Measurements from ENCODE around the gene KIAA1671. TPM values are rescaled to one million over a fixed set of nuclear protein-coding genes. Genes with fewer than 3 reads are reported as not detected.

The KIAA1671 gene
- total RNA-seq, 2 experiments from 2014 or later: 9.4 to 10.6 TPM

DNA sequence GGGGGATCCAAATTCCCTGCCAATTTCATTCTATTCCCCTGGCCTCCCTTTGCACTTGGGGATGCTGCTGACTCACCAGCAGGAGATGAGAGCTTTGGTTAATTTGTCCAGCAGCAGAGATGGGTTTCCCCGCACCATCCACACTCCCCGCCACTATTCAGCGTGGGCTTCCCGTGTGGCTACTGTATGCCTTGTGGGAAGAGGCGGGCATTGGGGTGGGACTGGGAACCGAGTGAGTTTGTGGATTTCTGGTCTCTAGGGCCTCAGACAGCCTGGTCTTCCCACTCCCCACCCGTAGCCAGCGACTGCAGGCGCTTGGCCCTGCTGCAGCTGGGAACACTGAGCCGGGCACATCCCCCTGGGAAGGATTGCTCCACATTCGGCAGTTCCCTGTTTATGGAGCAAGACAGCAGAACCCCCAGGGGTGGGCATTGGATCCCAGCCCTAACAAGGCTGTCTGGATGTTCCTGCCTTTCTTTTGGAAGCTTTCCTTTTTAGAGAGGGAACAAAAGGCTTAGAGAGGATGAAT lies 23.4 kb downstream of the KIAA1671 start:
- POLR2A ChIA-PET: no interaction called here
- CTCF ChIA-PET: interaction anchor here (0.6 kb wide), 1 partner anchor 36 kb away, joined by 3 read pairs; no protein-coding TSS in a partner anchor

DNA sequence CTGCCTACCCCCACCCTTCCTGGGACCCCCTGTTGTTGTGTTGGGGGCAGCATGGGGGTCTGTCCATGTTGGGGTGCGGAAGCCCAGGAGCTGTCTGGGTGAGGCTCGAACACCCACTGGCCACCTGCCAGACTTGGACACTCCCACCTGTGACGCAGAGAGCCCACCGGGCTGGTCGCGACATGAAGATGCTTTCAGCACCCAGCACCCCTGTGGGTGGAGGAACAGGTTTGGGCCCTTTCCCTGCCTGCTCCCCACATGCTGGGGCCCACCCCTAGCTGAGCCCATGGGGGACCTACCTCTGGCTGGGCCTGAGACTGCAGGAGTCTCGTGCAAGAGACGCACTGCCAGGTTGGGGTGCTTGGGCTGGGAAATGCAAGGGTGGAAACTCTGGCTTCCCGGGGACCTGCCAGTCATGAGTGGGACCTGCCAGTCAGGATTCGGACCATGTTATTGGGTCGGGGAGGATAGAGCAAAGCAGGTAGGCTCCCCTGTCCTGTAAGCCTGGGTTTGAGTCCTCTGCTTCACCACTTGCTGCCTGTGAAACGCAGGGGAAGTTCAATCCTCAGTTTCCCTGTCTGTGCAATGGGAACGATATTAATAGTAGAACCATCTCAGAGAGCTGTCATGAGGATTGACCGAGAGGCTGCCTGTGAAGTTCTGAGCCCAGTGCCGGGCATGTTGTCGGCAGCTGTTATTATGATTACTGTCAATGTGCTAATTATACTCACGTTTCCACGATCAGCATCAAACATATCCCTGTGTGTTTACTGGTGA lies 24.1 kb downstream of the KIAA1671 start:
- ChIA-PET CTCF (interaction anchor here (0.6 kb wide), 1 partner anchor 37 kb away, joined by 3 read pairs; no protein-coding TSS in a partner anchor), POLR2A (no interaction called here)

DNA sequence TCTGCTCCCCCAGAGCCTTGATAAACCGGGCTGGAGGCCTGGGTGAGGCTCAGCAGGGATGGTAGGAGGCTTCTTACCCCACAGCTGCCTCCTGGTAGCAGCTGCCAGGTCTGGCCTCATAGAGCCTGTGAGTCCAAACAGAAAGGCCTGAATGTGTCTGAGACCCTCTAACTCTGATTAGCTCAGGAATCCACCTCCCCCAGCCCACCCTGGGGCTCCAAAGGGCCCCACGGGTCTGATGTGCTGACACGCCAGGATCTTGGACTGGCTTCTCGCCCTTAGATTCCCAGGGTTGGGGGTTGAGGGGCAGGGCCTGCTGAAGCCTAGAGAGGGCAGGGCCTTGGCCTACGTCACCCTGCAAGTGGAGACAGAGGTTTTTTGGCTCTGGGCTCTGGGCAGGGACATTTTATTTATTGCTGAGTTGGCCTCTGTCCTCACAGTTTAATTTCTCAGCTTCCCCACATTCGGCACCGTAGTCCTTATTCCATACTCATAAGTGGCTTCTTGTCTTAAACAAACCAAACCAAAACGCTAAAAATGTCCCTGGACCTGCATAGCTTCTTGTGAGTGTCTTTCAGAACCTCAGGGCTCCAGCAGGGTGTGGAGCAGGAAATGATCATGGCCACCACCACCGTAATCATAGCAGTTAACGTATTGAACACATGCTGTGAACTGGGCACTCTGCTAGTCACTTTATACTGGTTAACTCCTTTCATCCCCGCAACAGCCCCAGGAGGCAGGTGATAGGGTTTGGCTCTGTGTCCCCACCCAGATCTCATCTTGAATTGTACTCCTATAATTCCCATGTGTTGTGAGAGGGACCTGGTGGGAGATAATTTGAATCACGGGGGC lies 25.1 kb downstream of the KIAA1671 start:
- ChIA-PET POLR2A (no interaction called here), CTCF (no interaction called here)

DNA sequence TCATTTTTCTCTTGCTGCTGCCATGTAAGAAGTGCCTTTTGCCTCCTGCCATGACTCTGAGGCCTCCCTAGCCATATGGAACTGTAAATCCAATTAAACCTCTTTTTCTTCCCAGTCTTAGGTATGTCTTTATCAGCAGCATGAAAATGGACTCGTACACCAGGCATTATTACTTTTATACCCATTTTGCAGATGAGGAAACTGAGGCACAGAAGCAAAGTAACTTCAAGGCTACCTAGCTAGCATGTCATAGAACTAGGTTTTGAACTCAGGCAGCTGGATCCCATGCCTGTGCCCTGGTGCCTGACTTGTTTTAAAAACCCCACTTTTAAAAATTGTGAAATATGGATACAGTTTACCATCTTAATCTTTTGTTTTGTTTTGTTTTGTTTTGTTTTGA lies 25.8 kb downstream of the KIAA1671 start:
- POLR2A ChIA-PET: interaction anchor here (0.6 to 0.9 kb wide), 2 partner anchors 208 to 512 kb away, joined by 4 to 5 read pairs; no protein-coding TSS in a partner anchor
- CTCF ChIA-PET: no interaction called here

DNA sequence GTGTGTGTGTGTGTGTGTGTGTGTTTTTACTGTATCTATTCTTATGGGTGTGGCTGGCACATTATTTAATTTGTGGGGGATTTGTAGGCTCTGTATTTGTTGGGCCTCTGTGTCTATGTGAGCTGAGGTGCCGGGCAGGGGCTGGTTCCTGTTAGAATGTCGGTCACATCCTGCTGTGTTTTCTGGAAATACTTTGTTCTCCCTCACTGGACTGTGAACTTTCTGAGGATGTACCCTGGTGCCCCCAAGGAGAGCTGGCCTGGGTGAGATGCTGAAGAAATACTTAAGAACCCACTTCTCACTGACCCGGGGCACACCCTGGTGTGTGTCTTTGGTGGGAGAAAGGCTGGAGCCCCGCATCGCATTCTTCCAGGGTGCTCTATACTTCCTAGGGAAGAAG lies 28.6 kb downstream of the KIAA1671 start:
- POLR2A ChIA-PET: no interaction called here
- CTCF ChIA-PET: interaction anchor here (0.8 kb wide), 1 partner anchor 67 kb away, joined by 3 read pairs; no protein-coding TSS in a partner anchor

DNA sequence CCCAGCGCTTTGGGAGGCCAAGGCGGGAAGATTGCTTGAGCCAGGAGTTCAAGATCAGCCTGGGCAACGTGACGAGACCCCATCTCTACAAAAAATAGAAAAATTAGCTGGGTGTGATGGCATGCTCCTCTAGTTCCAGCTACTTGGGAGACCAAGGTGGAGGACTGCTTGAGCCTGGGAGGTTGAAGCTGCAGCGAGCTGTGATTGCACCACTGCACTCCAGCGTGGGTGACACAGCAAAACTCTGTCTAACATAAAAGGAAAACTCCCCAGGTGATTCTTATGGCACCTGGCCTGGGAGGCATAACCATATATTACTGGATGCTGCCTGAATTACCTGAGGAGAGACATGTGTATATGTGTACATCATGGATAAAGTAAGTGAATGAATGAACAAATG lies 29.1 kb downstream of the KIAA1671 start:
- CTCF ChIA-PET: interaction anchor here (0.8 kb wide), 1 partner anchor 67 kb away, joined by 3 read pairs; no protein-coding TSS in a partner anchor
- POLR2A ChIA-PET: no interaction called here

DNA sequence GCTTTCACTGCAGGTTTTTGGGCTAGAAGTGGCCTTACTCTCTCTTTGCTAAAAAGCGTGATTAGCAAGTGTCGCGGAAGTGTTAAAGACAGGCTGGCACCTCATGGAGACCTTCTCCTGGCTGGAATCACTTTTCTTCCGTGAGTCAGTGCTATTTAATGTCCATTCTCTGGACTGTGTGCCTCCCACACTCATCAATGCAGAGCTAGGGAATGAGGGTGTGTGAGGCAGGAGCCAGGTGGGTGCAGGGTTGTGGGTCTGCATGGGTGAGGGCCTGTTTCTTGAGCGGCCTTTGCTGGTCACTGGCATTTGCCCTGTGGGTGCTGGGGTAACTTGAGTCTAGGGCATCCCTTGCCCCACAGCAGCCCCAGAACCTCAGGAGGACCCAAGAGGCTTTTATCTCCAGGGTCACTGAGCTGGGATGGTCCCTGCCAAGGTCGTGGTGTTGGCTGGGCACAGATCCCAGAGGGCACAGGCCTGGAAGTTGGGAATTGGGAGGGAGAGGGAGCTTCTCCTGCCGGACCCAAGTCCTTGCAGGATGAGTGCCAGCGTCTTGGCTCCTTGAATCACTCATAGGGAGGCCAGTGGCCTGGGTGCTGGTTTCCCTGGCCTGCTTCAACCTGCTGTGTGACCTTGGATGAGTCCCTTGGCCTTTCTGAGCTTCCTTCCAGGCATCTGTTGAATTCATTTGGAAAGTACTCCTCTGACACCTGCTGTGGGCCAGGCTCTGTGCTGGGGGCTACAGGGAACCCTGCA lies 30.0 kb downstream of the KIAA1671 start:
- ChIA-PET POLR2A (no interaction called here), CTCF (interaction anchor here (0.6 to 1.0 kb wide), 2 partner anchors 18 to 67 kb away, joined by 3 to 5 read pairs; no protein-coding TSS in a partner anchor)

DNA sequence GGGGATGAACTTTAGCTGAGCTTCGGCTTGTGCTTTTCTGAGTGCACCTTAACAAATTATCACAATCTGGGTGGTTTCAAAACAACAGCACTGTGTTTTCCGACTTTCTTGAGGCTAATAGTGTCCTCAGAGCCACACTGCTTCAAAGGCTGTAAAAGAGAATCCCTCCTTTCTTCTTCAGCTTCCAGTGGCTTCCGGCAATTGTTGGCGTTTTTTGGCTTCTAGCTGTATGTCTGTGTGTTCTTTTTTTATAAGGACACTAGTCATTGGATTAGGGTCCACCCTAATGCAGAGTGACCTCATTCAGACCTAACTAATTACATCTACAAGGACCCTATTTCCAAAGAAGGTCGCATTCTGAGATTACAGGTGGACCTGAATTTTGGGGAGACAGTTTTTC lies 30.6 kb downstream of the KIAA1671 start:
- POLR2A ChIA-PET: interaction anchor here (0.6 kb wide), 1 partner anchor 31 kb away, joined by 4 read pairs; no protein-coding TSS in a partner anchor
- CTCF ChIA-PET: interaction anchor here (1.0 kb wide), 1 partner anchor 66 kb away, joined by 5 read pairs; no protein-coding TSS in a partner anchor

DNA sequence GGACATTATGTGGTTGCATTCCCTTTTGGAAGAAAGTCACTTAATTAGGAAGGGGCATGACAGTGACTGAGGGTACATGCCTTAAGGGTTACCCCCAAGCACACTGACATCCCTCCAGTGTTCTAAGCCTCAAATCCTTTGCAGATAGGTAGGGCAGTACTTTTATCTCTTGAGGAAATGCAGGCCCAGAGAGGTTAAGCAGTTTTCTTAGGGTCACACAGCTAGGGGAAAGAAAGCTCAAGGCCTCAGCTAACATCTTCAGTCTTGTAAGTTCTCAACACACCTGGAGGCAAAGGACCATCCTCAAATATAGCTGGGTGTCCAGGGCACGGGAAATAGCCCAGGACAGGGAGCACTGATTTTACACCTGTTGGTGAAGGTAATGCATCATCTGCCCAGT lies 31.6 kb downstream of the KIAA1671 start:
- POLR2A ChIA-PET: no interaction called here
- CTCF ChIA-PET: no interaction called here

DNA sequence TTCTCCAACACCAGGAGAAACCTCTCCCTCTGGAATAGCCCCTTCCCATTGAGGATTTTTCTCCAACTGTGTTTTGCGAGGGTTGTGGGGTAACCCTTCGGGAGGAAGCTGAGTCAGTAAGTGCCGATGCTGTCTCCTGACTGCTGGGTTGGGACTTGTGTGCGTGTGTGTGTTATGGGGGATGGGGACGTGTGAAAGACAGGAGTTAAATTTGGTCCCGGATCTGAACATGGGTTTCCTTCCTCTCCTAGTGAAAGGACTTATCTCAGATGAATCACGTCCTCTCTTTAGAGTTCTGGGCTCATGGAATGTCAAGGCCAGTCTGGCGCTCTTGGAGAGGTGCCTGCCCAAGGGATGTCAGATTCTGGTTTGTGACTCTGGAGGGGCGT lies 33.3 kb downstream of the KIAA1671 start:
- CTCF ChIA-PET: interaction anchor here (1.5 kb wide), 1 partner anchor 62 kb away, joined by 6 read pairs; no protein-coding TSS in a partner anchor
- POLR2A ChIA-PET: no interaction called here

DNA sequence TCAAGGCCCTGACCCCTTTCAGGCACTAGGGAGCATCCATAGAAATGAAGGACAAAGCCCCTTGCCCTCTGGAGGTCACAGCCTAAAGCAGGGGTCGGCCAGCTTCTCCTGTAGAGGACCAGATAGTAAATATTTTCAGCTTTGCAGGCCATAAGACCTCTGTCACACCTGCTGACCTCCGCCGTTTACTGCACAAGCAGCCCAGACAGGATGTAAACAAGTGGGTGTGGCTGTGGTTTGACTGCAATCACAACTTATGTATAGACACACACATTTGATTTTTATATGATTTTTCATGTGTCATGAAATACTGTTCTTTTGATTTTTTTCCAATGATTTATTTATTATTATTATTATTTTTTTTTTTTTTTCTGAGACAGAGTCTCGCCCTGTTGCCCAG lies 34.3 kb downstream of the KIAA1671 start:
- POLR2A ChIA-PET: no interaction called here
- CTCF ChIA-PET: interaction anchor here (1.5 kb wide), 1 partner anchor 61 kb away, joined by 6 read pairs; no protein-coding TSS in a partner anchor

DNA sequence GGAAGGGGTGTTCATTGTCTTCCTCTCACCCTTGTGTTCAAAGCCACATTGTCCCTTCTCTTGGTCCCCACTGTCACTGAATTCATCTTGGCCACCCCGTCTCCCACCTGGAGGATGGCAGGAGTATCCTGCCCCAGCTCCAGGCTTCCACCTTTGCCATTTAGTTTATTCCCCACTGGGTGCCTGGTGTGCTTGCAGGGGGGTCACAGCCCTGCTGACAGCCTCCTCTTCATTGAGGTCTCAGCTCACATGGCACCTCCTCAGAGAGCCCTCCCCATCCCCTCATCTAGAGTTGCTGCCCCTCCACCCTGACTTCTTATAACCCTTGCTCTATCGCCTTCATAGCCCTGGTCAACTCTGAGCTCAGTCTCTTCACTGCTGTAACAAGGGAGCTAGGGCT lies 36.6 kb downstream of the KIAA1671 start:
- POLR2A ChIA-PET: no interaction called here
- CTCF ChIA-PET: interaction anchor here (1.2 kb wide), 1 partner anchor 51 kb away, joined by 3 read pairs; no protein-coding TSS in a partner anchor

DNA sequence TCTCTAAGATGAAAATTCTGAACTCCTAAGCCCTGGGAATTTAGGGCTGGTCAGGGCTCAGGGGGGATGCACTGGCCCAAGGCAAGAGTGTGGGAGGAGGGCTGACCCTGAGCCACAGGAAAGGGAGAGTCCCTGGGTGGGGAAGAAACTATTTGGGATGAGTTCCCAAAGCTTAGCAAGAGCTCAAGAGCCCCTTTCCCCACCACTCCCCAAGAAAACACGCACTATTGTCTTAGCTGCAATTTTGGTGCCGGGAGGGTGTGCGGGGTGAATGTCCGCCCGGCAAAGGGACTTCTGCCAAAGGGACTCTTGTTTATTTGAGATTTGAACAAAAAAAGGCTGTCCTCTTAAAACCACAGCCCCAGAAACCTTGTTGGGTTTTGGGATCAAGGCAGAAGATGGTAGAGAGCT lies 37.0 kb downstream of the KIAA1671 start:
- ChIA-PET POLR2A (no interaction called here), CTCF (interaction anchor here (1.2 kb wide), 1 partner anchor 51 kb away, joined by 3 read pairs; no protein-coding TSS in a partner anchor)

DNA sequence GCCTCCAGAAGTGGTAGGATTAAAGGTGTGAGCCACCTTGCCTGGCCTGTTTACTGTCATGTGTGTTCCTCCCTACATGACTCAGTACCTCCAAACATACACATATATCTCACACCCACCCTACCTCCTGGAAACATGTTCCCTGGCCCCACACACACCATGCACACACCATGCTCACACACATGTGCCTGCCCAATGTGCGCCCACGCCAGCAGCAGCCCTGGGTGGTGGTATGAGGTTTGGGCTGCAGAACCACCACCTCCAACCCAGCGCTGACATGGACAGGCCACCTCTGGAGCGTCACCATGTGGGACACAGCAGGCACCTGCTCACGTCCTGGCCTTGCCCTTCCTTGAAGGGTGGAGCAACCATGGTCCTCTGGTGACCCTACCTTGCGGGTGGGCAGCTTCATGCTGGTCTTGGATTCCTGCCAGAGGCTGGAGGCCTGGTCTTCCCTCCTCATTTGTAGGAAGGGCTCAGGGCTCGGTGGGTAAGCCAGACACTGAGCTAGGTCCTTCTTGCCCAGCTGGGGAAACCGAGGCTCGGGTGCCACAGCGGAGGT lies 37.9 kb downstream of the KIAA1671 start:
- CTCF ChIA-PET: interaction anchor here (0.6 kb wide), 1 partner anchor 67 kb away, joined by 3 read pairs; no protein-coding TSS in a partner anchor
- POLR2A ChIA-PET: no interaction called here

DNA sequence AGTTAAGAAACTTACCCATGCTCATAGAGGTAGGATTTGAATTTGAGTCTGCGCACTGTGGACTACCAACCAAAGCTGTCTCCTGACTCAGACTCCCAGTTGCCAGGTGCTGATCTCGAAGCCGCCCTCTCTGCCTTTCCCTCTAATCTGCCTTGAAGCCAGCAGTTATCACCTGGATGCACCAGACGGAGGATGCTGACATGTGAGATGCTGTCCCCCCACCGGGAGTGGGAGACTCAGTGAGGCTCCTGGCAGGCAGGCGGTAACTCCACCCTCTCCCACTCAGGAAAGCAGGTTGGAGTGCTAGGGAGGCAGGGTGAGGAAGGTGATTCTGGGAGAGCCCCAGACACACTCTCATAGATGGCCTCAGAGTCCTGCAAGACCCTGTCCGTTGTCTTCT lies 40.4 kb downstream of the KIAA1671 start:
- POLR2A ChIA-PET: no interaction called here
- CTCF ChIA-PET: no interaction called here

DNA sequence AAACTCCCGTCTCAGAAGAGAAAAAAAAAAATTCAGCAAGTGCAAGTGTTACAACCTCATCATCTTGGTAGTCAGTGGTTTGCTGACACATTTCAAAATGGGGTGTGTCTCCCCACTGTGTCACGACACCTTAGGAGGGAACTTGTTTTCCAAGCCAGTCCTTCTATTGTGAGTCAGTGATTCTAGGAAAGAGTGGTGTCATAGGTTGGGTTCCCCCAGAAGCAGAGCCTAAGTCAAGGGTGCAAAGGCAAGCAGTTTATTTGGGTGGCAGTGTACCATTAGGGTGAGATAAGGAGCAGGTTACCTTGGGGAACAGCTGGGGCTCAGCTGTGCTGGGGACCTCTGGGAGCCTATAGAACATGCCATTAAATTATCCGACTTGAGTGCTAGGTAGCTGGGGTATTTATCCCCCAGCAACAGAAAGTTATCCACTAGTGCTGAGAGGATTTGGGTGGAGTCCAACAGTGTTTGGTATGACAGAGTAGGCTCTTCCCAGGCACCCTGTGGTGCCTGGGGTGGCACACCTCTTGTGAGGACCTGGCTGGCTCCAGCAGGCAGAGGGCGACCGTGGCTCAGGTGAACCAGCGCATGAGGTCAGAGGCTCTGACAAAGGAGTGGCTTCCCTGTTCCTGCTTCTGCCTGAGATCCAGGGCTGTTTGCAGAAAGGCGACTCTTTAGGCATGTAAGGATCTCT lies 41.7 kb downstream of the KIAA1671 start:
- CTCF ChIA-PET: interaction anchor here (0.9 to 1.3 kb wide), 3 partner anchors 9 to 63 kb away, joined by 3 to 4 read pairs (median 4); no protein-coding TSS in a partner anchor

DNA sequence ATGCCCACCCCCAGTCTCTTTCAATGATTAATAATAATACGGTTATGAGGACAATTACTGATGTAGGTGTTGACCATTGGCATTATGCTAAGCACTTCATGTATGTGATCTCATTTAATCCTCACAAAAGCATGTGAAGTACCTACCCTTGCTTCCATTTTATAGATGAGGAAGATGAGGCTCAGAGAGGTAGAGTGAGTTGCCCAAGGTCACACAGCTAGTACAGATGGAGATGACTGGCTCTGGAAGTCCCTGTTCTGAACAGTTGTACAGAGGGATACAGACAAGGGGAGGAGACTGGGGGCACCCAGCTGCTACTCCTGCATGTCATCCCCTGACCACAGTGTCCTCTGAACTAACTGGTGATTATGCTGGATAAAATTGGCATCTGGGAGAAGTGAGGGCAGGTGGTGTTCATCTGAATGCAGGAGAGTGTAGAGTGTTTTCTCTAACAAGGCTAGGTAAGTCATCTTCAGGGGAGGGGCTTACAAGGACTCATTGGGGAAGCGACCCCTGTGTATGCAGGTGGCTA lies 43.2 kb downstream of the KIAA1671 start:
- ChIA-PET CTCF (interaction anchor here (1.3 to 1.5 kb wide), 2 partner anchors 57 to 62 kb away, joined by 3 to 4 read pairs; no protein-coding TSS in a partner anchor), POLR2A (interaction anchor here (0.6 kb wide), 1 partner anchor 16 kb away, joined by 5 read pairs; no protein-coding TSS in a partner anchor)

More for the DNA sequence above, 41.7 kb downstream of the KIAA1671 start:
- POLR2A ChIA-PET: no interaction called here

All from activated CD8-positive, alpha-beta memory T cell treated with anti-CD3 and anti-CD28 coated beads for 36 hours (primary cell).